ENCODE data around the gene FAM9C.

- TF ChIP-seq EZH2phosphoT487 (IDR thresholded peaks at IDR 0.05; ENCODE audit: insufficient read depth, low read depth): no peak
- no peak for TF ChIP-seq EZH2 (IDR thresholded peaks at IDR 0.05; ENCODE audit: insufficient read depth, poor library complexity, severe bottlenecking)
These were observed 22.0 kb upstream of the FAM9C start for GRCh38 chrX:13066391-13066790.
